ENCODE data around the gene ANGPTL3. TPM values are rescaled to one million over a fixed set of nuclear protein-coding genes. Genes with fewer than 3 reads are reported as not detected.

ANGPTL3 gene
- total and polyA plus RNA-seq, 12 donors: 0.07 to 0.18 TPM; not detected in 10

GRCh38 chr1:62654744-62655143 is 57.4 kb downstream of the ANGPTL3 start:
- TF ChIP-seq POLR2A (IDR thresholded peaks at IDR 0.05) (no peak), CTCF (IDR thresholded peaks at IDR 0.05) (no peak)
- no peak overlapping the region for H3K27ac ChIP-seq
- intact Hi-C loops (cut with DNase I): no loop called here
- no peaks in the 10 kb centered on the region for H3K4me1 ChIP-seq (replicated peaks in 1 of 2)
- WGBS, 4 donors: 83 to 90% (median 84%) methylated on average over 1 of the region's 1 CpG
- no peak overlapping the region for H3K4me3 ChIP-seq
- H3K27me3 ChIP-seq: no peaks in the 10 kb centered on the region
- H3K36me3 ChIP-seq (replicated peaks in 1 of 2): no peaks in the 10 kb centered on the region
- H3K9me3 ChIP-seq (replicated peaks in 1 of 3): no peaks in the 10 kb centered on the region
- no peak for DNase-seq

Other genes with a start within 250 kb of the ANGPTL3 start
- gene USP1, start 160.5 kb upstream of the ANGPTL3 start, total RNA-seq: 10 to 100 TPM; 10.3 to 23.6 (median 17.0) TPM
- 10 to 100 TPM in 1 of 3 donors, 1 to 10 TPM in 2; 4.1 to 26.1 (median 5.2) TPM for gene USP1, start 160.5 kb upstream of the ANGPTL3 start, polyA plus RNA-seq
- gene DOCK7, start 90.9 kb downstream of the ANGPTL3 start, total RNA-seq: 10 to 100 TPM; 13.5 to 43.0 (median 27.8) TPM
- gene DOCK7, start 90.9 kb downstream of the ANGPTL3 start, polyA plus RNA-seq: 10 to 100 TPM in 1 of 3 donors, 1 to 10 TPM in 2; 4.7 to 23.8 (median 5.8) TPM
- gene ATG4C, start 186.6 kb downstream of the ANGPTL3 start, total RNA-seq: 10 to 100 TPM in 3 of 9 donors, 1 to 10 TPM in 6; 5.0 to 16.1 (median 8.6) TPM
- gene ATG4C, start 186.6 kb downstream of the ANGPTL3 start, polyA plus RNA-seq: 10 to 100 TPM in 1 of 3 donors, 1 to 10 TPM in 2; 2.1 to 11.7 (median 5.6) TPM